GM18951 (cell line): ENCODE measurements around the gene MEGF6.
"Not testable (repeated sequence)": the region's sequence is repeated elsewhere in the genome, so short reads cannot be mapped to it uniquely, and the experiment has no call there.

Experiments used
- POLR2A ChIP-seq: IDR thresholded peaks from 4 replicates; pipeline ENCODE4 v1.6.1; 2011; ENCODE audit warnings: mild to moderate bottlenecking; ENCODE audit not compliant: insufficient read length, insufficient read depth; ENCODE audit errors: extremely low read depth
- in situ Hi-C: fragments of 300-500 bp; cut with MboI; formaldehyde crosslinking; loops from one replicate; pipeline ENCODE4 v1.12.0; 2022; ENCODE audit warnings: low sequenced_read_pairs, mixed read lengths, inconsistent platforms; ENCODE audit not compliant: unreplicated experiment

The MEGF6 gene

GRCh38 chr1:3584915-3585314 is 26.4 kb downstream of the MEGF6 start:
- TF ChIP-seq POLR2A: no peak

GRCh38 chr1:3583751-3584150 is 27.6 kb downstream of the MEGF6 start:
- in situ Hi-C loops: not testable (repeated sequence)

More at GRCh38 chr1:3584915-3585314, 26.4 kb downstream of the MEGF6 start:
- in situ Hi-C loops: no loop called here

DNA sequence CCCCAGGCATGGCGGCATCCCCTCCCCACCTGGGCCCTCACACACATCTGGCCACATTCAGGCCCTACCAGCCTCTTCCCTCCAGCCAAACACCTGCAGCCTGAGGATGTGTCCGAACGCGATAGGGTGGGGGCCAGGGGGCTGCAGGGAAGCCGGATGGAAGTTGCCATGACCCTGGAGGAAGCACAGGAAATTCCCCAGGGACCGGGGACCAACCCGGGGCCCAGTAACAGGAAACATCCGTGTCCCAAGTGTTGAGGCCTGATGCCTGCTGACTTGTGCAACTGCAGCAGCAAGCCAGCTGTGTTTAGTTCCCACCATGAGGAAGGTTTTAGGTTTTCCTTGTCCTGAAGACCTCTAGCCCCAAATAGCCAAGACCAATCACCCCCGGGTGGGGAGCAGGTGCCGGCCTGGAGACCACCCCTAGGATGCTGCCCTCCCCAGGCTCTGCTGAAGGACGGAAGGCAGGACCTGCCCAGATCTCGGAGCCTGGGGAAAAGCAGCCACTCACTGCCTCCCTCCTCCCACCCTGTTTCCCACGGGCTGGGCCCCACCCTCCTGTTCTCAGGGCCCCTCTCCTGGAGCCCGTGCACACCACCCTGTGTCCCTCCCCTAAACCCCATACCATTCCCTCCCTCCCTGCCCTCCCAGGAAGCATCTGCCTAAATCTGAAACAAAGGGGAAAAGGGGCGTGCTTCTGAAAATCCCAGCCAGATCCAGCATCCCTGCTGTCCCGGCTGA is 29.8 kb downstream of the MEGF6 start:
- in situ Hi-C loops: no loop called here
- TF ChIP-seq POLR2A: no peak

GRCh38 chr1:3580231-3580630 is 31.1 kb downstream of the MEGF6 start:
- no peak for TF ChIP-seq POLR2A
- in situ Hi-C loops: no loop called here

DNA sequence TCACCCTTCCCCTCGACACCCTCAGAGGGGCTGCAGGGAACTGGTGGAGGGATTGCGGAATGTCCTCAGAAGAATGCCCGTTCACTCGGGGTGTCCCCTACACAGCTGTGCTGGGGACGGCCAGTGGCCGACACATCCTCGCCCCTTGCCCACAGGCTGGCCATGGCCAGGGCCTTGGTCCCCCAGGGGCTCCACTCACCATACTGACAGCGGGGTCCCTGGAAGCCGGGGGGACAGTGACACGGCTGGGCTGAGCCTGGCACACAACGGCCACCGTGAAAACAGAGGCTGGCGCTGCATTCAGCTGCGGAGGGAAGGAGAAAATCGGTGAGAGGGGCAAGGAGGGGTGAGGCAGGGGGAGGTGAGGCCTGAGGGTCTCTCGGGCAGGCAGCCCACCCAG is 31.7 kb downstream of the MEGF6 start:
- in situ Hi-C loops: no loop called here
- TF ChIP-seq POLR2A: no peak

DNA sequence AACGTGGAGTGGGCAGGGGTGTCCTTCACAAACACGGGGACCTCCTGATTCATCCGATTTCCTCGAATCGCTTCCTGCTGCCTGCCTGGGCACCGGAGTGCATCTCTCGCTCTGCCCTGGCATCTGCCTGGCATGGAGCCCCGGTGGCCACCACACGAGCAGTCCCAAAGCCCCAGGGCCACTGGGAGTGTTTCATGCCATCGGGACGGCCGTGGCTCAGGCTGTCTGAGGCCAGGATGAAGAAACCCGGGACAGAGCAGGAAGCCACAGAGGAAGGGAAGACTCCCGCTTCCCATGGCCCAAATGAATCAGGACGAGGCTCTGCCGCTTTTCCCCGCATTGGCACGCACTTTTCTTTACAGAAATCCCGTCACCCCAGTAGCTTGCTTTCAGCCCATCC is 32.4 kb downstream of the MEGF6 start:
- in situ Hi-C loops: no loop called here
- TF ChIP-seq POLR2A: no peak

GRCh38 chr1:3578433-3578805 is 32.9 kb downstream of the MEGF6 start:
- in situ Hi-C loops: no loop called here
- TF ChIP-seq POLR2A: no peak

GRCh38 chr1:3577711-3578432 is 33.4 kb downstream of the MEGF6 start:
- no peak for TF ChIP-seq POLR2A
- in situ Hi-C loops: no loop called here

- no peak for TF ChIP-seq POLR2A
- in situ Hi-C loops: no loop called here
These were observed 34.0 kb downstream of the MEGF6 start for GRCh38 chr1:3577300-3577699.

GRCh38 chr1:3575993-3576392 is 35.3 kb downstream of the MEGF6 start:
- in situ Hi-C loops: no loop called here
- TF ChIP-seq POLR2A: no peak

DNA sequence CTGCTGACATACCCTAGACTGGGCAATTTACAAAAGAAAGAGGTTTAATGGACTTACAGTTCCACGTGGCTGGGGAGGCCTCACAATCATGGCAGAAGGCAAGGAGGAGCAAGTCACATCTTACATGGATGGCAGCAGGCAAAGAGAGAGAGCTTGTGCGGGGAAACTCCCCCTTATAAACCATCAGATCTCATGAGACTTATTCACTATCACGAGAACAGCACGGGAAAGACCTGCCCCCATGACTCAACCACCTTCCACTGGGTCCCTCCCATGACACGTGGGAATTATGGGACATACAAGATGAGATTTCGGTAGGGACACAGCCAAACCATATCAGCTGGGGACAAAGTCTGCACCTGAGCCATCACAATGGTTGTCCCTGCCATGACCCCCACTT is 35.8 kb downstream of the MEGF6 start:
- in situ Hi-C loops: not testable (repeated sequence)

- TF ChIP-seq POLR2A: no peak
- in situ Hi-C loops: no loop called here
These were observed 37.8 kb downstream of the MEGF6 start for GRCh38 chr1:3573500-3573899.

DNA sequence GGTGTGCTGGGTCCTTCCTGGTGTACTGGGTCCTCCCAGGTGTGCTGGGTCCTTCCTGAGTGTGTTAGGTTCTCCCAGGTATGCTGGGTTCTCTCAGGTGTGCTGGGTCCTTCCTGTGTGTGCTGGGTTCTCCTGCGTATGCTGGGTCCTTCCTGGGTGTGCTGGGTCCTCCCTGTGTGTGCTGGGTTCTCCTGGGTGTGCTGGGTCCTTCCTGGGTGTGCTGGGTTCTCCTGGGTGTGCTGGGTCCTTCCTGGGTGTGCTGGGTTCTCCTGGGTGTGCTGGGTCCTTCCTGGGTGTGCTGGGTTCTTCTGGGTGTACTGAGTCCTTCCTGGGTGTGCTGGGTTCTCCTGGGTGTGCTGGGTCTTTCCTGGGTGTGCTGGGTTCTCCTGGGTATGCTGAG is 38.7 kb downstream of the MEGF6 start:
- in situ Hi-C loops: not testable (repeated sequence)

GRCh38 chr1:3571263-3571662 is 40.0 kb downstream of the MEGF6 start:
- in situ Hi-C loops: no loop called here
- TF ChIP-seq POLR2A: no peak
